Gastroesophageal sphincter (tissue), 3 donors: Measurements from ENCODE around the gene SIPA1L3.

ENCODE experiments used
- CTCF ChIP-seq, 4 experiments: fragments of 200-600 bp in 2 of 4; fragments of 450-650 bp in 2 of 4; sonication (generic) in 1 of 4; IDR thresholded peaks; one replicate each; pipeline ENCODE4 v1.5.1; 2017 to 2019; ENCODE audit warnings: antibody characterized with exemption in 4 of 4, mild to moderate bottlenecking in 2 of 4, moderate library complexity in 2 of 4
- EP300 ChIP-seq: sonication (generic); formaldehyde crosslinking; IDR thresholded peaks from one replicate; pipeline ENCODE4 v1.6.1; 2017; ENCODE audit warnings: antibody characterized with exemption, mild to moderate bottlenecking

DNA sequence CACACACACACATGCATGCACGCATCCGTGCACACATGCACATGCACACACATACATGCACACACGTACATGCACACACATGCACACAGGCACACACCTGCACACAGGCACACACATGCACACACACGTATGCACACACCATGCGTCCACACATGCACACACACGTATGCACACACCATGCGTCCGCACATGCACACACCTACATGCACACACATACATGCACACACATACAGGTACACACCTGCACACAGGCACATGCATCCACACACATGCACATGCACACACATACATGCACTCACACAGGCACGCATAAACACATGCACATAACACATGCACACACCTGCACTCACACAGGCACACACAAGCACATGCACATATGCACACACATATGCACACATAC, 204.9 kb downstream of the SIPA1L3 start:
- TF ChIP-seq CTCF (IDR thresholded peaks at IDR 0.05) (no peak), EP300 (no peak)
